Parathyroid adenoma (tissue), 2 donors: ENCODE measurements around the gene ITPKB.

Experiments used
- H2AFZ ChIP-seq: fragments of 300-600 bp; sonication (generic); one replicate; pipeline ENCODE4 v1.7.0; 2017; ENCODE audit warnings: antibody characterized with exemption, mild to moderate bottlenecking
- H3K27ac ChIP-seq: fragments of 300-600 bp; sonication (generic); one replicate; pipeline ENCODE4 v1.7.0; 2017
- H3K27me3 ChIP-seq: fragments of 300-600 bp; sonication (generic); one replicate; pipeline ENCODE4 v1.7.0; 2017; ENCODE audit warnings: low read length; ENCODE audit not compliant: control insufficient read depth, insufficient read depth
- H3K36me3 ChIP-seq: fragments of 300-600 bp; sonication (generic); one replicate; pipeline ENCODE4 v1.7.0; 2017; ENCODE audit warnings: low read length; ENCODE audit not compliant: control insufficient read depth, insufficient read depth
- H3K4me1 ChIP-seq: fragments of 300-600 bp; sonication (generic); one replicate; pipeline ENCODE4 v1.7.0; 2017; ENCODE audit warnings: control low read depth
- H3K4me2 ChIP-seq: fragments of 300-600 bp; sonication (generic); one replicate; pipeline ENCODE4 v1.7.0; 2017; ENCODE audit warnings: low read length
- H3K4me3 ChIP-seq: fragments of 300-600 bp; sonication (generic); one replicate; pipeline ENCODE4 v1.7.0; 2017; ENCODE audit warnings: low read depth, low read length
- H3K79me2 ChIP-seq: fragments of 300-600 bp; sonication (generic); one replicate; pipeline ENCODE4 v1.7.0; 2017; ENCODE audit warnings: control low read depth
- H3K9ac ChIP-seq: fragments of 300-600 bp; sonication (generic); one replicate; pipeline ENCODE4 v1.7.0; 2017; ENCODE audit warnings: mild to moderate bottlenecking
- H3K9me3 ChIP-seq: fragments of 300-600 bp; sonication (generic); one replicate; pipeline ENCODE4 v1.7.0; 2017; ENCODE audit warnings: low read length; ENCODE audit not compliant: control insufficient read depth
- TF ChIP-seq, protein P1 (sequence below): fragments of 300-600 bp; sonication (generic); IDR thresholded peaks from one replicate; pipeline ENCODE4 v1.7.0; 2017; ENCODE audit warnings: antibody characterized with exemption, mild to moderate bottlenecking
- donor health status: primary hyperparathyroidism.

The ITPKB gene

DNA sequence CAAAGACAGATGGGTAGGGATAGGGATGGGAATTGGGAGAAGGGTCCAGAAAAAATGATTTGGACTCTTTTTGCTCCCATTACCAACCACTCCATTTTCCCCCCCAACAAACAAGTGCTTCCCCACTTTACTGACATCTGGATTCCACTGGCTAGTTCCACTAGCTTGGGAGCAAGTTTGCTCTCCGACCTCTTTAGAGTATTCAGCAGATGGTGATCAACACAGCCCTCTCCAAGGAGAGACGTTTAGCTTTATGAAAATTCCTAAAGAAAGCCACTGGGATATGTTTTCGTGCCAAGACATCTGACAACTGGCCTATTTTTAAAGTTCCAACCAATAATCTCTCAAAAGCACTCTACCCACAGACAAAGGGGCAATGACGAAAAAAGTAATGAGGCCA, 50.3 kb downstream of the ITPKB start:
- Histone ChIP-seq H2AFZ (no peak overlapping the region), H3K27ac (no peak overlapping the region), H3K9ac (no peak overlapping the region), H3K4me3 (no peak overlapping the region), H3K27me3 (no peaks in the 10 kb centered on the region), H3K4me2 (no peak overlapping the region), H3K9me3 (no peaks in the 10 kb centered on the region), H3K79me2 (no peaks in the 10 kb centered on the region), H3K36me3 (no peaks in the 10 kb centered on the region), H3K4me1 (no peaks in the 10 kb centered on the region)
- TF ChIP-seq, protein P1, sequence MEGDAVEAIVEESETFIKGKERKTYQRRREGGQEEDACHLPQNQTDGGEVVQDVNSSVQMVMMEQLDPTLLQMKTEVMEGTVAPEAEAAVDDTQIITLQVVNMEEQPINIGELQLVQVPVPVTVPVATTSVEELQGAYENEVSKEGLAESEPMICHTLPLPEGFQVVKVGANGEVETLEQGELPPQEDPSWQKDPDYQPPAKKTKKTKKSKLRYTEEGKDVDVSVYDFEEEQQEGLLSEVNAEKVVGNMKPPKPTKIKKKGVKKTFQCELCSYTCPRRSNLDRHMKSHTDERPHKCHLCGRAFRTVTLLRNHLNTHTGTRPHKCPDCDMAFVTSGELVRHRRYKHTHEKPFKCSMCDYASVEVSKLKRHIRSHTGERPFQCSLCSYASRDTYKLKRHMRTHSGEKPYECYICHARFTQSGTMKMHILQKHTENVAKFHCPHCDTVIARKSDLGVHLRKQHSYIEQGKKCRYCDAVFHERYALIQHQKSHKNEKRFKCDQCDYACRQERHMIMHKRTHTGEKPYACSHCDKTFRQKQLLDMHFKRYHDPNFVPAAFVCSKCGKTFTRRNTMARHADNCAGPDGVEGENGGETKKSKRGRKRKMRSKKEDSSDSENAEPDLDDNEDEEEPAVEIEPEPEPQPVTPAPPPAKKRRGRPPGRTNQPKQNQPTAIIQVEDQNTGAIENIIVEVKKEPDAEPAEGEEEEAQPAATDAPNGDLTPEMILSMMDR, result no peak

DNA sequence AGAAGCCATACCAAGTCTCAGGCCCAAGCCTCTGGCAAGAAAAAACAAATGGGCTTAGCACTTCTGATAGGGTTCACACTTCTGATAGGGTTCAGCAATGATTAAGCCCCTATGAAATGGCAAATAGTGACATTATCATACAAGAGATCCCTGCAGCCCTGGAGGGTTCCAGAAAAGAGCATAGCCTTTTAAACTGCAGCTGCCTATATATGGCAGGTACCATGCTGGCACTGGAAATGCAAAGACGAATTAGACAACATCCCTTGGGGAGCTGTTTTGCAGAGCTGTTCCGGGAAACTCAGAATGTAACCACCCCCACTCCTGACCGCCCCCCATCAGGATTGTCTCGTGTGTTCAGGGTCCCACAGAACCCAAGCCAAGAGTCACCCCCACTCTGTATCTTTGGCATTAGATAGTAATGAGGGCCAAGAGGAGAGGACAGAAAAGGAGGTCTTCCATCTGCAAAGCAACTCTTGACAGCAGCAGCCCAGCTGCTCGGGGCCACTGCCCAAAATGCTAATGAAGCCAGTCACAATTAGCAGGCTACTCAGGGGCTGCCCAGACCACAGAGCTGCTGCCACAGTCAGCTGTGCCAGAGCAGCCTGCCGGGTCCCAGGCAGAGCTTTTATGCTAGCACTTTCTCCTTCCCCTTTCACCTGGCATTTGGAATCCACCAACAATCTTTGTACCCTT, 50.9 kb downstream of the ITPKB start:
- no peaks in the 10 kb centered on the region for H3K4me1 ChIP-seq

DNA sequence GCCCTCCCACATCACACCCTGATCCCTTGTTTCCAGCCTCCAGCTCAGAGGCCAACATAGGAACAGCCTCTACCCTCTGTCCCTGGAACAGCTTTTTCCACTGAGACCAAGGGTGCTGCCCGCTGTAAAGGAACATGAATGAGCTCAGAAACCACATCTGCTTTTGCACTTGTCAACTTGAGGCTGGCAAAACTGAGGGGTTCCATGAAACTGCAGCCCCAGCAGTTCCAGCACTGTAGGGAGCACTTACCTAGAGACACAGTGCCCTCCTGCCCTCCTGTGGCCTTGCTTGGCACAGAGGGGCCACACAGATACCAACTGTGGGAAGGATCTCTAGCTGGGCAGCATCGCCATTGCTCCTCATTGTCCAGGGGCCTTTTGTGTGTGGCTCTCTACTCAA, 51.7 kb downstream of the ITPKB start:
- no peak overlapping the region for H2AFZ ChIP-seq
- H3K27me3 ChIP-seq, result no peaks in the 10 kb centered on the region
- TF ChIP-seq, protein P1, result no peak
- no peaks in the 10 kb centered on the region for H3K36me3 ChIP-seq
- no peaks in the 10 kb centered on the region for H3K4me1 ChIP-seq
- no peak overlapping the region for H3K4me2 ChIP-seq
- H3K9me3 ChIP-seq, result no peaks in the 10 kb centered on the region
- H3K27ac ChIP-seq, result no peak overlapping the region
- no peak overlapping the region for H3K9ac ChIP-seq
- no peak overlapping the region for H3K4me3 ChIP-seq
- no peaks in the 10 kb centered on the region for H3K79me2 ChIP-seq

More for the DNA sequence above, 50.9 kb downstream of the ITPKB start:
- Histone ChIP-seq H3K27me3 (no peaks in the 10 kb centered on the region), H3K9ac (no peak overlapping the region), H3K36me3 (no peaks in the 10 kb centered on the region), H2AFZ (no peak overlapping the region), H3K4me2 (no peak overlapping the region), H3K79me2 (no peaks in the 10 kb centered on the region), H3K4me3 (no peak overlapping the region), H3K27ac (no peak overlapping the region), H3K9me3 (no peaks in the 10 kb centered on the region)
- TF ChIP-seq, protein P1, result no peak

DNA sequence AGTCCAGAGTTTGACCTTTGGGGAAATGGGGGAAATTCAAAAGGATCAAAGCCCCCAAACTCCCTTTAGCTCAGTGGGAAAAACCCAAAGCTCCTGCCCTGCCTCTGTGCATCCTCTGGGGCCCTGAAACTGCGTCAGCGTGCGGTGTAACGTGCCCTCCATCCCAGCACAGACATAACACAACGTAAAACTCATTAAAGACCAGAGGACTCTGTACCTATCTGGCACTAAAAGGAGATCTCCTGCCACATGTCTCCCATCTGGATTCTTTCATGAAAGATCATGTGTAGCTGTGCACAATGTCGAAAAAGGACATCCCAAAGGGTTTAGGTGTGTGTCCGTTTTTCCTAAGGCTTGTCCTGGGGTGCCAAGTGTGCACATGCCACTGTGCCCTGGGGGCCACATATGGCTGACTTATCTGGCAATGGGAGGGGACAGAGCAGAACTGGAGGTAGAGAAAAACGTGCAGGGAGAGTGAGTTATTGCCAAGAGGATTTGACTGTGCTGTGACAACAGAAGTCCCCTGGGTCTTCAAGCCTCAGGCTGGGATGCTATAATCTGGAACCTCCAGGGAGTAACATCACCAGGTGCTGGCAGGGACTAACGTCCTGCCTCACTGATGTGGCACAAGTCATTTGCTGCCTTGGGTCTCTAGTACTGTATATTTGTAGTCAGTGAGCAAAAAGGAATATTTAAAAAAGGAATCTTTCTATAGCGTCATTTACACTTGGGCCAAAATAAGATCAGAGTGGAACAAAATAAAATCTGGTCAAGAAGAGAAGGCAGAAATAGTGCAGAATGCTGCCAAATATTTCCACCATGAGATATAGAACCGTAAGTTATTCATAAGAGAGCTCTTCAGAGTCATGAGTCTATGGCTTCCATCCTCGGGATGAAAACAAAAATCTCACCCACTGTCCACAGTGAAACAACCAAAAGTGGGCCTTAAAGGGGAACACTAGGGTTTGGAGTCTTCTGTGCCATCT, 52.3 kb downstream of the ITPKB start:
- Histone ChIP-seq H3K4me3 (no peak overlapping the region), H2AFZ (no peak overlapping the region), H3K4me1 (no peaks in the 10 kb centered on the region), H3K27me3 (no peaks in the 10 kb centered on the region), H3K9me3 (no peaks in the 10 kb centered on the region), H3K4me2 (no peak overlapping the region), H3K27ac (no peak overlapping the region), H3K9ac (no peak overlapping the region), H3K79me2 (no peaks in the 10 kb centered on the region), H3K36me3 (no peaks in the 10 kb centered on the region)
- TF ChIP-seq, protein P1, result no peak
